H1 (cell line): ENCODE data around the gene ADRA2A. TPM values are rescaled to one million over a fixed set of nuclear protein-coding genes. Genes with fewer than 3 reads are reported as not detected.

Experiments
- CTCF ChIA-PET: fragments of 300-600 bp; sonication (Branson Sonifier 250); formaldehyde crosslinking; loops from one replicate; lab custom pipeline; 2021; ENCODE audit not compliant: partially characterized antibody; lab: Charles Lee
- POLR2A ChIA-PET: fragments of 300-600 bp; sonication (Branson Sonifier 250); formaldehyde crosslinking; loops from one replicate; lab custom pipeline; 2021; ENCODE audit warnings: inconsistent platforms; ENCODE audit not compliant: partially characterized antibody; lab: Charles Lee
- DNase-seq, 2 experiments: peaks; one replicate each; pipeline versions ENCODE4 v3.0.0 to v3.0.0-alpha.2; 2010 to 2022; ENCODE audit warnings: low spot score in 2 of 2, low read depth in 1 of 2, mixed read lengths in 1 of 2
- FAIRE-seq: peaks from 2 replicates; lab custom pipeline; 2011; peaks lifted over from hg19 to GRCh38; lab: Jason Lieb, UNC
- H2AFZ ChIP-seq: 2 replicates; pipeline ENCODE4 v1.8.1; 2012; ENCODE audit warnings: low read length, inconsistent platforms
- H2AK5ac ChIP-seq: 2 replicates; pipeline ENCODE4 v1.6.1; 2013; ENCODE audit warnings: low read depth, low read length
- H2BK120ac ChIP-seq: replicated peaks from 2 replicates; pipeline ENCODE3; 2013; ENCODE audit warnings: low read depth, low read length, inconsistent platforms
- H2BK12ac ChIP-seq: 2 replicates; pipeline ENCODE4 v1.6.1; 2013; ENCODE audit warnings: low read depth, low read length
- H2BK15ac ChIP-seq: 2 replicates; pipeline ENCODE4 v1.6.1; 2013; ENCODE audit warnings: low read length
- H2BK20ac ChIP-seq: 2 replicates; pipeline ENCODE4 v1.6.1; 2013; ENCODE audit warnings: low read length
- H2BK5ac ChIP-seq: 2 replicates; pipeline ENCODE4 v1.6.1; 2013; ENCODE audit warnings: low read depth, low read length
- H3K14ac ChIP-seq: 2 replicates; pipeline ENCODE4 v1.6.1; 2013; ENCODE audit warnings: inconsistent platforms; ENCODE audit not compliant: insufficient read length
- H3K18ac ChIP-seq: 2 replicates; pipeline ENCODE4 v1.6.1; 2013; ENCODE audit warnings: low read length; ENCODE audit errors: extremely low read depth
- H3K23ac ChIP-seq: 2 replicates; pipeline ENCODE4 v1.6.1; 2013; ENCODE audit warnings: inconsistent platforms; ENCODE audit not compliant: insufficient read length
- H3K23me2 ChIP-seq: 2 replicates; pipeline ENCODE4 v1.6.1; 2013; ENCODE audit warnings: low read depth, low read length
- H3K27ac ChIP-seq: 2 replicates; pipeline ENCODE4 v1.6.1; 2011; ENCODE audit warnings: low read depth, low read length, inconsistent platforms
- H3K27me3 ChIP-seq, 4 experiments: replicated peaks in 1 of 4; 1 replicate in 1 of 4; 2 replicates in 3 of 4; pipeline versions ENCODE4 v1.6.1 to v1.8.1; 2011 to 2013; ENCODE audit warnings: low read length in 3 of 4, mild to moderate bottlenecking in 3 of 4, inconsistent platforms in 2 of 4, mixed read lengths in 2 of 4, moderate library complexity in 1 of 4; ENCODE audit not compliant: control insufficient read depth in 3 of 4, insufficient read depth in 3 of 4; ENCODE audit errors: extremely low read depth in 1 of 4
- H3K36me3 ChIP-seq, 4 experiments: 2 replicates each; pipeline versions ENCODE4 v1.6.1 to v1.8.1; 2011 to 2013; ENCODE audit warnings: mild to moderate bottlenecking in 4 of 4, low read length in 3 of 4, moderate library complexity in 2 of 4, control low read depth in 1 of 4, inconsistent platforms in 1 of 4; ENCODE audit not compliant: insufficient read depth in 4 of 4, control insufficient read depth in 2 of 4
- H3K4ac ChIP-seq: replicated peaks from 2 replicates; pipeline ENCODE3; 2013; ENCODE audit warnings: low read length, low read depth, mixed read lengths, inconsistent platforms; ENCODE audit not compliant: insufficient read length
- H3K4me1 ChIP-seq, 4 experiments: replicated peaks in 1 of 4; 1 replicate in 1 of 4; 2 replicates in 3 of 4; pipeline versions ENCODE4 v1.6.1 to v1.8.1; 2011 to 2013; ENCODE audit warnings: low read length in 3 of 4, inconsistent platforms in 2 of 4, mixed read lengths in 1 of 4; ENCODE audit not compliant: insufficient read depth in 4 of 4, control insufficient read depth in 3 of 4
- H3K4me2 ChIP-seq, 2 experiments: 2 replicates each; pipeline versions ENCODE4 v1.6.1 to v1.8.1; 2011 to 2013; ENCODE audit warnings: low read depth in 2 of 2, low read length in 2 of 2, control low read depth in 1 of 2, inconsistent platforms in 1 of 2, mild to moderate bottlenecking in 1 of 2; ENCODE audit not compliant: insufficient read depth in 1 of 2
- H3K4me3 ChIP-seq, 4 experiments: fragments of 200-600, 300-600 bp in 1 of 4; sonication (generic), shearing (Covaris generic), sonication (Bioruptor Twin) in 1 of 4; 2 replicates each; pipeline versions ENCODE4 v1.5.1 to v1.8.1; 2011 to 2016; ENCODE audit warnings: low read length in 4 of 4, low read depth in 3 of 4, control low read depth in 2 of 4, inconsistent platforms in 2 of 4, mild to moderate bottlenecking in 2 of 4, mixed read lengths in 1 of 4, moderate library complexity in 1 of 4; ENCODE audit not compliant: insufficient read depth in 2 of 4; ENCODE audit errors: extremely low read depth in 1 of 4
- H3K56ac ChIP-seq: replicated peaks from 2 replicates; pipeline ENCODE3; 2013; ENCODE audit warnings: low read depth, mild to moderate bottlenecking, mixed read lengths, low read length, inconsistent platforms; ENCODE audit not compliant: insufficient read length
- H3K79me1 ChIP-seq: 2 replicates; pipeline ENCODE4 v1.6.1; 2013; ENCODE audit warnings: low read depth, low read length, control low read depth
- H3K79me2 ChIP-seq, 2 experiments: 2 replicates each; pipeline versions ENCODE4 v1.6.1 to v1.8.1; 2012 to 2013; ENCODE audit warnings: low read length in 2 of 2, mild to moderate bottlenecking in 2 of 2, inconsistent platforms in 1 of 2; ENCODE audit not compliant: insufficient read depth in 2 of 2, control insufficient read depth in 1 of 2
- H3K9ac ChIP-seq, 4 experiments: replicated peaks in 1 of 4; 1 replicate in 1 of 4; 2 replicates in 3 of 4; pipeline versions ENCODE4 v1.6.1 to v1.8.1; 2011 to 2013; ENCODE audit warnings: low read depth in 3 of 4, low read length in 3 of 4, control low read depth in 2 of 4, mild to moderate bottlenecking in 2 of 4, moderate library complexity in 2 of 4, inconsistent platforms in 1 of 4; ENCODE audit errors: extremely low read depth in 1 of 4
- H3K9me3 ChIP-seq, 2 experiments: 2 replicates each; pipeline versions ENCODE4 v1.6.1 to v1.8.1; 2012 to 2013; ENCODE audit warnings: mild to moderate bottlenecking in 2 of 2, moderate library complexity in 2 of 2, control low read depth in 1 of 2, inconsistent platforms in 1 of 2, low read depth in 1 of 2, low read length in 1 of 2, mixed read lengths in 1 of 2; ENCODE audit not compliant: insufficient read depth in 2 of 2
- H4K20me1 ChIP-seq, 2 experiments: replicated peaks in 1 of 2; 2 replicates each; pipeline versions ENCODE3 to v1.8.1; 2011 to 2013; ENCODE audit warnings: inconsistent platforms in 2 of 2, low read length in 2 of 2, mild to moderate bottlenecking in 1 of 2; ENCODE audit not compliant: insufficient read depth in 2 of 2, control insufficient read depth in 1 of 2
- H4K5ac ChIP-seq: 2 replicates; pipeline ENCODE4 v1.6.1; 2013; ENCODE audit warnings: low read length, low read depth, mixed read lengths, inconsistent platforms; ENCODE audit not compliant: insufficient read length
- H4K8ac ChIP-seq: 2 replicates; pipeline ENCODE4 v1.8.0; 2013; ENCODE audit warnings: mild to moderate bottlenecking, moderate library complexity, low read length, inconsistent platforms; ENCODE audit not compliant: insufficient read depth; ENCODE audit errors: extremely low read depth
- H4K91ac ChIP-seq: replicated peaks from 2 replicates; pipeline ENCODE3; 2013; ENCODE audit warnings: low read length, mixed read lengths, inconsistent platforms; ENCODE audit not compliant: insufficient read length
- BCL11A ChIP-seq, 2 experiments: IDR thresholded peaks; one replicate each; pipeline ENCODE4 v1.6.1; 2011; ENCODE audit warnings: low read depth in 2 of 2, low read length in 2 of 2, mild to moderate bottlenecking in 2 of 2
- CHD1 ChIP-seq: IDR thresholded peaks from 2 replicates; pipeline ENCODE4 v1.6.1; 2012; ENCODE audit warnings: low read depth, low read length, improper control_type of control experiment
- HDAC6 ChIP-seq: IDR thresholded peaks from one replicate; pipeline ENCODE4 v1.7.1; 2012; ENCODE audit warnings: low read depth, mild to moderate bottlenecking, inconsistent platforms, low read length, moderate library complexity
- SIN3A ChIP-seq, 2 experiments: IDR thresholded peaks in 1 of 2; conservative IDR thresholded peaks in 1 of 2; 2 replicates each; pipeline ENCODE4 v1.6.1; 2011 to 2012; ENCODE audit warnings: low read length in 2 of 2, improper control_type of control experiment in 1 of 2, low read depth in 1 of 2, mild to moderate bottlenecking in 1 of 2
- SIX5 ChIP-seq: IDR thresholded peaks from 2 replicates; pipeline ENCODE4 v1.6.1; 2011; ENCODE audit warnings: mild to moderate bottlenecking, low read depth, low read length
- WGBS, 2 experiments: shearing (Covaris generic) in 1 of 2; methylation state at CpG; one replicate each; pipeline versions ENCODE4 v1.1.6 to v1.1.7; 2013 to 2015; ENCODE audit warnings: low lambda C conversion rate in 2 of 2, mixed read lengths in 2 of 2, inconsistent platforms in 1 of 2, low coverage in 1 of 2, missing lambda C conversion rate in 1 of 2; ENCODE audit not compliant: insufficient replicate concordance in 2 of 2, insufficient coverage in 1 of 2, insufficient read length in 1 of 2; ENCODE audit errors: extremely low coverage in 1 of 2, missing lambda C conversion rate in 1 of 2; 5-methylcytosine and 5-hydroxymethylcytosine counted together
- polyA plus RNA-seq, 7 experiments: library from polyadenylated mRNA; depleted of rRNA in 3 of 7; stranded (reverse) in 5 of 7; unstranded in 2 of 7; fragments of >200 nt in 5 of 7; fragments of 200-250 nt in 2 of 7; gene quantifications; 1 replicate in 5 of 7; 2 replicates in 1 of 7; 4 replicates in 1 of 7; pipeline versions ENCODE4 v1.2.1 to v1.2.3, GENCODE V29; 2011 to 2013; ENCODE audit warnings: missing spikeins in 2 of 7, mixed read lengths in 2 of 7
- total RNA-seq: library from RNA; stranded (reverse); fragmentation: NEBNext Ultra II Directional; extraction: Animal tissue kit (Norgen Biotek cat#: 25700); gene quantifications from 2 replicates; pipeline ENCODE4 v1.2.1, GENCODE V29; 2021

ADRA2A gene
- total and polyA plus RNA-seq, 2 of the 8 experiments (the other 6 are each of a cell fraction or from before 2014, with no cell fraction given): 5.9 to 6.2 TPM

DNA sequence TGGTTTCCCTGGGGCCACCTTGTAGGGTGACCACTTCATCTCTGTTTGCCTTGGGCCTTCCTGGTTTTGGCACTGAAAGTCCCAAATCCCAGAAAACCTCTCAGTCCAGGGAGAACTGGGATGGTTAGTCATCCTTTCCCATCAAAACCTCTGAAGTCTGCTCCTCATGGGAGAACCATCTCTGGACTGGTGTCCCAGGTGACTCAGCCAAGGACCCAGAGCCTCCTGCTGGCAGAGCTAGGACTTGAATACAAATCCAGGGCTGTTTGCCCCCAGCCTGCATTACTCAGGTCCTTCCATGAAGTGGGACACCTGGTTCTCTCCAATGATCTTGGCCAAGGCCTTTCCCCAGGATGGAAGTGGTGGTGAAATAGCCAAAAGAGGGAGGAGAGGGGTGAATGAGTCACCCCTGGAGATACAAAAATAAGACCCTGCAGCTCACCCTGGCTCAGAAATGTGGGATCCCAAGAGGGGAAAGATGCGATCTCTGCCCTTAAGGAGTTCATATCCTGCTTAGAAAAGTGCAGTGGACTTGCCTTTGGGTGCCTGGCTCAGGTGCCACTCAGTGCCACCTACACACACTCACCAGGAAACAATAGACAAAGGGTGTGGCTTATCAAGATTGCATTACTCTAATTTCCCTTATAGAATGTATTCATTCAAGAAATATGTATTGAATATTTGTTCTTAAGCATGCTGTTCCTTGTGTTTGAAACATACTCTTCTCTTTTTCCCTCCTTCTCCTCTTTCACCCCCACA, 22.0 kb downstream of the ADRA2A start:
- Histone ChIP-seq H2BK20ac (no peak overlapping the region), H4K91ac (no peak overlapping the region), H2BK12ac (no peak overlapping the region), H4K5ac (no peak overlapping the region), H2BK120ac (no peak overlapping the region), H3K27ac (no peak overlapping the region), H3K4me3 (no peak overlapping the region), H3K23ac (no peak overlapping the region), H3K27me3 (no peaks in the 10 kb centered on the region), H3K4me2 (no peak overlapping the region), H2AK5ac (no peak overlapping the region), H3K4me1 (no peaks in the 10 kb centered on the region), H3K36me3 (no peaks in the 10 kb centered on the region), H3K79me2 (no peaks in the 10 kb centered on the region), H3K14ac (no peak overlapping the region), H4K8ac (no peak overlapping the region), H2BK5ac (no peak overlapping the region), H3K23me2 (no peaks in the 10 kb centered on the region), H3K4ac (no peak overlapping the region), H3K18ac (no peak overlapping the region), H3K9ac (no peak overlapping the region), H3K9me3 (no peaks in the 10 kb centered on the region), H3K79me1 (no peaks in the 10 kb centered on the region), H3K56ac (no peak overlapping the region), H2AFZ (no peak overlapping the region), H4K20me1 (no peaks in the 10 kb centered on the region), H2BK15ac (no peak overlapping the region)
- ChIA-PET CTCF (interaction anchor here (11.3 kb wide), 1 partner anchor 21 kb away, joined by 83 read pairs; the partner anchor contains the start of gene ADRA2A), POLR2A (no interaction called here)
- DNase-seq (no peak), FAIRE-seq (no peak)
- TF ChIP-seq SIX5: no peak
- TF ChIP-seq BCL11A (IDR thresholded peaks at IDR 0.05; ENCODE audit: low read depth in 2 of 2, low read length in 2 of 2): no peak
- no peak for TF ChIP-seq HDAC6
- TF ChIP-seq CHD1: no peak
- TF ChIP-seq SIN3A (conservative IDR thresholded peaks at IDR 0.05 in 1 of 2, IDR thresholded peaks at IDR 0.05 in 1 of 2; ENCODE audit: low read depth in 1 of 2, low read length in 2 of 2): no peak
- WGBS, 2 experiments: 81% methylated on average over 1 of the region's 1 CpG; no CpG with 5 or more reads in 1 of the 2 experiments
